Endodermal cell (in vitro differentiated cells): ENCODE data around the gene MAB21L1. TPM values are rescaled to one million over a fixed set of nuclear protein-coding genes. Genes with fewer than 3 reads are reported as not detected.

Experiments used
- DNase-seq: peaks from one replicate; pipeline ENCODE4 v3.0.0-alpha.2; 2017
- H3K27ac ChIP-seq: 2 replicates; pipeline ENCODE4 v1.5.1; 2013; ENCODE audit warnings: mild to moderate bottlenecking, low read depth, low read length, moderate library complexity
- H3K27me3 ChIP-seq: 2 replicates; pipeline ENCODE4 v1.6.1; 2013; ENCODE audit warnings: mild to moderate bottlenecking, low read length, moderate library complexity; ENCODE audit not compliant: insufficient read depth, control insufficient read depth, poor library complexity, severe bottlenecking
- H3K36me3 ChIP-seq: 2 replicates; pipeline ENCODE4 v1.7.0; 2013; ENCODE audit warnings: mild to moderate bottlenecking, low read length, moderate library complexity; ENCODE audit not compliant: control insufficient read depth, insufficient read depth
- H3K4me1 ChIP-seq: one replicate; pipeline ENCODE4 v1.7.0; 2013; ENCODE audit warnings: low read length; ENCODE audit not compliant: control insufficient read depth, insufficient read depth
- H3K4me3 ChIP-seq: 2 replicates; pipeline ENCODE4 v1.5.1; 2013; ENCODE audit warnings: mild to moderate bottlenecking, low read length, moderate library complexity
- H3K9ac ChIP-seq: 2 replicates; pipeline ENCODE4 v1.6.1; 2013; ENCODE audit warnings: mild to moderate bottlenecking, low read length, moderate library complexity; ENCODE audit not compliant: poor library complexity, severe bottlenecking; ENCODE audit errors: extremely low read depth
- H3K9me3 ChIP-seq: 2 replicates; pipeline ENCODE4 v1.6.1; 2013; ENCODE audit warnings: mild to moderate bottlenecking, low read length, moderate library complexity; ENCODE audit not compliant: control insufficient read depth
- H3K27ac Mint-ChIP-seq: 2 replicates; pipeline ENCODE4 v1.8.0; 2020; ENCODE audit warnings: mixed read lengths
- H3K27me3 Mint-ChIP-seq: 2 replicates; pipeline ENCODE4 v1.8.0; 2021; ENCODE audit warnings: mild to moderate bottlenecking, mixed read lengths; ENCODE audit not compliant: insufficient read depth
- H3K36me3 Mint-ChIP-seq: 2 replicates; pipeline ENCODE4 v1.8.0; 2020; ENCODE audit warnings: low read depth, mixed read lengths
- H3K4me1 Mint-ChIP-seq: 2 replicates; pipeline ENCODE4 v1.8.0; 2020; ENCODE audit warnings: mixed read lengths
- H3K4me3 Mint-ChIP-seq: 2 replicates; pipeline ENCODE4 v1.8.0; 2020; ENCODE audit warnings: mild to moderate bottlenecking, moderate library complexity, mixed read lengths
- H3K9me3 Mint-ChIP-seq: 2 replicates; pipeline ENCODE4 v1.8.0; 2020; ENCODE audit warnings: mild to moderate bottlenecking, mixed read lengths
- CTCF ChIP-seq: fragments of 200-600 bp; sonication (generic); conservative IDR thresholded peaks from 2 replicates; pipeline ENCODE4 v1.5.0; 2021; ENCODE audit warnings: antibody characterized with exemption, mild to moderate bottlenecking
- WGBS, 2 experiments: methylation state at CpG; one replicate each; pipeline versions ENCODE4 v1.1.5 to v1.1.7; 2013; ENCODE audit warnings: missing lambda C conversion rate in 2 of 2, mixed read lengths in 1 of 2; ENCODE audit not compliant: insufficient coverage in 1 of 2, insufficient read length in 1 of 2; 5-methylcytosine and 5-hydroxymethylcytosine counted together
- total RNA-seq, 2 donors: library from RNA; stranded (reverse); fragmentation: NEBNext Ultra II Directional in 1 of 2; extraction: Animal tissue kit (Norgen Biotek cat#: 25700) in 1 of 2; gene quantifications; 2 replicates in 1 of 2; 3 replicates in 1 of 2; pipeline ENCODE4 v1.2.1, GENCODE V29; 2021

MAB21L1 gene
- total RNA-seq, 2 donors from 2014 or later: 0.09 TPM; not detected in 1

GRCh38 chr13:35468195-35468594, 8.3 kb downstream of the MAB21L1 start:
- H3K27ac Mint-ChIP-seq: no peak overlapping the region
- H3K9ac ChIP-seq: no peak overlapping the region
- H3K4me1 Mint-ChIP-seq: peaks cover 18% of the 10 kb centered on the region
- H3K4me3 Mint-ChIP-seq: no peak overlapping the region
- DNase-seq: no peak
- peaks cover 6% of the 10 kb centered on the region for H3K4me1 ChIP-seq
- H3K27ac ChIP-seq: no peak overlapping the region
- H3K27me3 Mint-ChIP-seq: peaks cover 52% of the 10 kb centered on the region
- H3K36me3 Mint-ChIP-seq: no peaks in the 10 kb centered on the region
- no peaks in the 10 kb centered on the region for H3K9me3 ChIP-seq
- no peak for TF ChIP-seq CTCF
- peaks cover 45% of the 10 kb centered on the region for H3K27me3 ChIP-seq
- no peaks in the 10 kb centered on the region for H3K36me3 ChIP-seq
- no CpG with 5 or more reads among the region's 1 CpG for WGBS, 2 experiments
- no peak overlapping the region for H3K4me3 ChIP-seq
- no peaks in the 10 kb centered on the region for H3K9me3 Mint-ChIP-seq

- 80 to 97% methylated on average over 1 to 3 of the region's 3 CpGs for WGBS, 2 experiments
- H3K4me1 Mint-ChIP-seq: peaks cover 9% of the 10 kb centered on the region
- DNase-seq: no peak
These were observed 11.1 kb downstream of the MAB21L1 start for GRCh38 chr13:35465371-35465770.

GRCh38 chr13:35460061-35460460, 16.4 kb downstream of the MAB21L1 start:
- Mint-ChIP-seq H3K4me1 (no peaks in the 10 kb centered on the region), H3K9me3 (no peaks in the 10 kb centered on the region)

More at GRCh38 chr13:35465371-35465770, 11.1 kb downstream of the MAB21L1 start:
- peaks cover 3% of the 10 kb centered on the region for H3K4me1 ChIP-seq
- Mint-ChIP-seq H3K27ac (no peak overlapping the region), H3K36me3 (no peaks in the 10 kb centered on the region), H3K9me3 (no peaks in the 10 kb centered on the region), H3K4me3 (no peak overlapping the region), H3K27me3 (peaks cover 24% of the 10 kb centered on the region)
- H3K27me3 ChIP-seq: peaks cover 18% of the 10 kb centered on the region
- no peak overlapping the region for H3K27ac ChIP-seq
- no peaks in the 10 kb centered on the region for H3K9me3 ChIP-seq
- H3K36me3 ChIP-seq: no peaks in the 10 kb centered on the region
- no peak for TF ChIP-seq CTCF
- no peak overlapping the region for H3K4me3 ChIP-seq
- no peak overlapping the region for H3K9ac ChIP-seq

More at GRCh38 chr13:35460061-35460460, 16.4 kb downstream of the MAB21L1 start:
- TF ChIP-seq CTCF: no peak
- Histone ChIP-seq H3K4me3 (no peak overlapping the region), H3K4me1 (no peaks in the 10 kb centered on the region), H3K36me3 (no peaks in the 10 kb centered on the region), H3K27ac (no peak overlapping the region), H3K9me3 (no peaks in the 10 kb centered on the region), H3K27me3 (no peaks in the 10 kb centered on the region), H3K9ac (no peak overlapping the region)
- Mint-ChIP-seq H3K27ac (no peak overlapping the region), H3K27me3 (no peaks in the 10 kb centered on the region), H3K4me3 (no peak overlapping the region), H3K36me3 (no peaks in the 10 kb centered on the region)
- no peak for DNase-seq
- 100% methylated on average over 1 of the region's 2 CpGs for WGBS, 2 experiments
